HG03442 (cell line): Measurements from ENCODE around the gene GCC2.
"Not testable (repeated sequence)": the region's sequence is repeated elsewhere in the genome, so short reads cannot be mapped to it uniquely, and the experiment has no call there.

Experiments used
- ATAC-seq: cut with Tn5 transposase; IDR thresholded peaks from one replicate; pipeline ENCODE4 v1.9.1; 2021; ENCODE audit warnings: mild to moderate bottlenecking, moderate library complexity; ENCODE audit not compliant: unreplicated experiment

The GCC2 gene

DNA sequence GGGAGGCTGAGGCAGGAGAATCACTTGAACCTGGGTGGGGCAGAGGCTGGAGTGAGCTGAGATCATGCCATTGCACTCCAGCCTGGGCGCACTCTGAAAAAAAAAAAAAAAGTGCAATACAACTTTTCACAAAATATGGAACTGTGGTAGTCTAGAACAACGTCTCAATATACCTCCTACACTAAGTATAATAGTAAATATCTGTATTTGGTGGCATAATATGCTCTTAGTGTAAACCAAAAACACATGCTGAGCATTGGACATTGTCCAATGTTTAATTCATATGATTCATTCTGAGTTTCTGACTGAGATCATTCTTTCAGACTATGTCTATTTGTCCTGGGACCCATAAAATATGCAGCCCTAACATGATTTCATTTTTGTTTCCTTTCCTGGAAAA, 65.5 kb downstream of the GCC2 start:
- not testable (repeated sequence) for ATAC-seq

DNA sequence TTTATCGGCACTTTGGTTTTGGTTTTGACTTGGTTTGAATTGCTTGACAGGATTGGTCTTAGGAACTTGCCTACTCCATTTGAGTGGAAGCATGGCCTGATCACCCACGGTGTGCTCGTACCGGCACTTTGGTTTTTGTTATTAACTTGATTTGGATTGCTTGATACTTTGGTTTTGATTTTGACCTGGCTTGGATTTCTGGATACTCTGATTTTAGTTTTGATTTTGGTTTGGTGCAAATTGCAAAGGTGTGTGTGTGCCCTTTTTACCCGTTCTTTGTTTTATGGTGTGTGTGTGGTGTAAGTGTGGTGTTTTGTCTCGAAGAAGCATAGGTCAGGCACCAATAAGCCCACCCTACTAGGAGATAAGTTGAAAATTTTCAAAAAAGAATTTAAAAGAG, 75.7 kb downstream of the GCC2 start:
- ATAC-seq, result not testable (repeated sequence)

DNA sequence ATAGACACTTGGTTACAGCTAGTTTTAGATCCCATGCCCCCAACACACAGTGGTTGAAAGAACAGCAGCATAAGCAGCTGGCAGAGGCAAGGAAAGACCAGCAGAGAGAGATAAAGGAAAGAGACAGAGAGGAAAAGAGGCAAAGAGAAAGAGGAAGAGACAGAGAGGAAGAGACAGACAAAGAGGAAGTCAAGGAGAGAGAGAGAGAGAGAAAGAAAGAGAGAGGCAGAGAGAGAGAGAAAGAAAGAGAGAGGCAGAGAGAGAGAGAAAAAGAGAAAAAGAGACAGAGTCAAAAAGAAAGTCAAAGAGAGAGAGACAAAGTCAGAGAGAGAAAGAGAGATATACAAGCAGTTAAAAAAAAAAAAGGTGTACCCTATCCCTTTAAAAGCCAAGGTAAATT, 76.3 kb downstream of the GCC2 start:
- ATAC-seq, result not testable (repeated sequence)

DNA sequence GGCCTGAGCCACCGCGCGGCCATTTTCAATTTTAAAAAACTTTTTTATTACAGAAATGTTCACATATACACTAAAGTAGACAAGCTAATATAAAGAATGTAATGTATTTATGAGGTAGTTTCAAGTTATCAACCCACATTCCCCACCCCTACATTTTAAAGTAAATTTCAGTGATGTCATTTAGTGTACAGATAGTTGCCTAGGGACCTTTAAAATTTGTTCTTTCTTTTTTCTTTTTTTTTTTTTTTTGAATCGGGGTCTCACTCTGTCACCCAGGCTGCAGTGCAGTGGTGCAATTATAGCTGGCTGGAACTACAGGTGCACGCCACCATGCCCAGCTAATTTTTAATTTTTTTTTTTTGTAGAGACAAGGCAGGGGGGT, 82.7 kb downstream of the GCC2 start:
- no peak for ATAC-seq

DNA sequence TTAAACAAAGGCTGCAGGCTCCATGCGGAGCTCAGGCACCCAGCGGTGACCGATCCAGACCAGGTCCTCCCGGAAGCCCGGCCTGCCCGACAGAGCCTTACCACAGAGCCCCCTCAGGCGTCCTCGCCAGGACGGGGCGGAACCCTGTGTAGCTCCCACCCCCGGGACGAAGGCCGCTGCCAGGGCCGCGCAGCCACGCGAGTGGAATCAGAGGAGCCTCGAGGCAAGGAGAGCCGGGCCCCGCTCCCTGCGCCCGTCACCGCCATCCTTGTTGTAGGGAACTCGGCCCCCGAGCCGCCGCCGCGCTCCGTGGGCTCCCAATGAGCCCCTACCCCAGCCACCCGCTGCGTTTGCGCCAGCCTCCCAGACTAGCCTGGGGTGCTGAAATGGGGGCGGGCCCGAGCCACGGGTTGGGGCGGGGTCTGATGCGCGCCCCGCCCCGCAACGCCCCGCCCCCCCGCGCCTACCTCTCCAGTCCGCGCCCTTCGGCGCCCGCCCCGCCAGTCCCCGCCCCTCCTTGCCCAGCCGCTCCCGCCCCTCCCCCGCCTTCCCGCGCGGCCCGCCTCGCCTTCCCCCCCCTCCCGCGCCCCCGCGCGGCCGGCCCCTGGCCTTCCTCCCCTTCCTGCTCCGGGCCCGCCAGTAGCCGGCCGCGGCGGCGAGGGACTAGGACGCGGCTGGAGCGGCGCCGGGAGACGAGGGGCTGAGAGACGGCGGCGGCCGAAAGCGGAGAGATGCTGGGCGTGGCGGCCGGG, 85.0 kb downstream of the GCC2 start, which contains the start of gene LIMS1:
LIMS1 (plus strand) TSS at position 639 of the 752 bp plus-strand sequence; CDS start at position 732, 93 bp downstream.
- ATAC-seq, result peak; percentile 84

DNA sequence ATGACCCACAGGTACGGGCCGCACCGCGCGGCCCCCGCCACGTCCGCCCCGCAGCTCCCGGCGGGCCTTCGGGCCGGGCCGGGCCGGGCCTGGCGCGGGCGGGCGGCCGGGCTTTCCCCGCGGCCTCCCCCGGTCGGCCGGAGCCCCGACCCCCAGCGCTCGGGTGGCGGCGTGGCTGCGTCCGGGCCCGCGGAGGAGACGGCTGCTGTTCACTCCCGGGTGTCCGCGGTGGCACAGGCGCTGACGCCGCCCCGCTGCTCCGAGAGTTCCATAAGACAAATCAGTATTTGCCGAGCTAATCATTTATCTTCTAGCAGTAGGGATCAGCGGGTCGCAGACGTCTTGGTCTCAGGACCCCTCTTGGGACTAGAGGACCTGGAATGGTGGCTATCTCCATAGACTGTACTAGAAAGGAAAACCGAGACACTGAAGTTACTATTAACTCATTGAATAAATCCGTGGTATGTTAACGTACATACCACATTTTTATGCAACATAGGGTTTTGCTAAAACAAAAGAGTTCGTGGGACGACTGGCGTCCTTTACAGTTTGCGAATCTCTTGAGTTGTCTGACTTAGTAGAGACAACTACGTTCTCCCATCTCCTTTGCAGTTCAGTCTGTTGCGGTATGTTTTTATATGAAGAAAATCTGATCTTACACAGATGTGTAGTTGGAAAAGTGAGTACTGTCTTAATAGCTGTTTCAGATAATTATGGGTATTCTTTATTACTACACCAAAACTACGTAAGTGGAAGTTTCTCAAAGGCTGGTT, 85.8 kb downstream of the GCC2 start:
- peak; percentile 25 for ATAC-seq

DNA sequence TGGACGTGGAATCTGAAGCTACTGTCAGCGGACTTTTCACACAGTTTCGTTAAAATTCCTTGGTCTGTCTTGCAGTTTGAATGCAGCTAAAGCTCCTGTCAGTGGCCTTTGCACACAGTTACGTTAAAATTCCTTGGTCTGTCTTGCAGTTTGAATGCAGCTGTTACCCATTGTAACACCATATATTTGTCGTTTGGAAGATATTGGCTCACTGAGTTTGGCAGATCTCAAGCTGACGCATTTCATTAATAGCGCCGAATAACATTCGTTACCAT, 86.3 kb downstream of the GCC2 start:
- no peak for ATAC-seq

DNA sequence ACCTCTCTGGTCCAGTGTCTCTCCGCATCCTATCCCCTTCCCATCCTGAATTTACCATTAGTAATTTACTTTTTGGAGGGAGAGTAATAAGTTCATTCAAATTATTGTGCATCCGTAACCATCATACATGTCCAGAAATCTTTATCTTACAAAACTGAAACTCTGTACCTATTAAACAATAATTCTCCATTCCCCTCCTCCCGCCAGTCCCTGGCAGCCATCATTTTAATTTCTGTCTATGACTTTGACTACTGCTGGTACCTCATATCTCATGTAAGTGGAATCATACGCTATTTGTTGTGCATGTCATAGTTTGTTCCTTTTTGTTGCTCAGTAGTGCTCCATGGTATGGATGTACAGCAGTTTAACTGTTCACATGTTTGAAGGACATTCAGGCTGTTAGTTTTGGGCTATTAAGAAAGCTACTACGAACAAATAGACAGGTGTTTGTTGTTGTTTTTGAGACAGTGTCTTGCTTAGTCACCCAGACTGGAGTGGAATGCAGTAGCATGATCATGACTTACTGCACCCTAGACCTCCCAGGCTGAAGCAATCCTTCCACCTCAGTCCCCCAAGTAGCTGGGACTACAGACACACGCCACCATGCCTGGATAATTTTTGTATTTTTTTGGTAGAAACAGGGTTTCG, 87.3 kb downstream of the GCC2 start:
- no peak for ATAC-seq

DNA sequence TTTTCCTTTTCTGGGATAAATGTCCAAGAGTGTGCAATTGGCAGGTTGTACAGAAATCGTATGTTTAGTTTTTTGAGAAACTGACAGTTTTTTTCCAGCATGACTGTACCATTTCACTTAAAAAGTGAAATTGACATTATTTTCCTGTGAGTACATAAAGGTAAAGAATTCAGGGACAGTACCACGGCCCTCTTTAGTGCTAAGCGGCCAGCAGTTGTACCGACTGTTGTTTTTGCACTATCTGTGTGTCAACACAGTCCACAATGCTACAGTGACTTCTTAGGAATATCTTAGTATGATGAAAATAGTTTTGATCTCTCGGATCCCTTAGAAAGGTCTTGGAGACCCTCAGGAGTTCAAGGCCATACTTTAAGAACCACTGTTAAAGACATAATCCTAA, 87.9 kb downstream of the GCC2 start:
- no peak for ATAC-seq

DNA sequence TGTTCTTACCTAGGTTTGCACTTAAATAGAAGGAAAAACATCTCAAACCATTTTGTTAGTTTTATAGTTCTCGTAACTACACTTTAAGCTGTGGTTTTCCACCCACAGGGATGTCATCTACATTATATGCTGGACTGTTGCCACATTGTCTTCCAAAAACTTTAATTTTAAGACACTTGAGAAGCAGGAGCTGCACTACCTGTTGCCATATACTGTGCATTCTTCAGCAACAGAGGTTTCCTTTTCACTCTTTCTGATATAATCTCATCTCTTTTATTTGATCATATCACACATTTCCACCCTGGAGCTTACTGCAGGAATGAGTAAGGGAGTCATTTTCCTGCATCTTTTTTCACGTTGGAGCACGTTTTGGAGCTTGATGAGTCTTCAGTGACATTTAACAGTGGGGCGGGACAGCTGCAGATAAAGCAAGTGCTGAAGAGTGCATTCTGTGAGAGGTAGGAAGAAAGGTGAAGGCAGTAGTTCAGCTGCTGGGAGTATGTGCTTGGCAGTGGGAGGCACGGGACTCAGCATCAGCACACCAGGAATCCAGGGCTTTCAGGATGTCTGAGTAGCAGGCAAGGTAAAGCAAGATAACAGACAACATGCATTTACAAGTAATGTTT, 89.1 kb downstream of the GCC2 start:
- ATAC-seq, result no peak

DNA sequence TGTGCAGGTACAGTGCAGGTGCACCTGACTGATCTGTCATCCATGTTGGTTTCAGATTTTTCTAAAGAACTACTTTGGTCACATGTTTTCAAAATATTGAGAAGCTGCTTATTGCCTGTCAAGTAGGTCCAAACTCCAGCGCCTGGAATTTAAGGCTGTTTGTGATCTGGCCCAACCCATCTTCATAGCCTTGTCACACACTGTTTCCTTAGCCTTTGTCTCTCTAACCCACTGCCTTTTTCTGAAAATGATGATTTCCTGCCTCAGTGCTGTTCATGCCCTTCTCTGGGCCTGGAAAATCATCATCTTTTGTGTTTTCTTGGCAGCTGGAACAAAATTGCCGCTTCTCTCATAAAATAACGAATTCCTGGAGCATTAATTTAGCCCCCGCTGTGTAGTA, 92.4 kb downstream of the GCC2 start:
- ATAC-seq, result no peak

DNA sequence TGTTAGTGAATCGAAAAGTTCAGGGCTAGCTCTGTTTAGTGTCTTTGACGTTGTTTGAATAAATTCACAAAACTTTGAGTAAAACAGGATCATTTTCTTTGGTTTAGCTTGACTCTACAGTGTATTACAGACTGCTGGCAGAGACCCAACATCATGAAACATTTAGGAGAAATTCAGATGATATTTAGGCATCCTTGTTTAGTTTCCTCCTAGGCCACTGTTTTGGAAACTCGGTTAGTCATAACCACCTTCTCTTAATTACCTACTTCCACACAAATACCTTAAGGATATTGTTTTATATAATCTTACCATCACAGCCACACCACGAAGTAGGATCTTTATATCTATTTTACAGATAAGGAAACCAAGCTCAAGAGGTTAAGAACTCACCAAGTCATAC, 93.1 kb downstream of the GCC2 start:
- no peak for ATAC-seq

DNA sequence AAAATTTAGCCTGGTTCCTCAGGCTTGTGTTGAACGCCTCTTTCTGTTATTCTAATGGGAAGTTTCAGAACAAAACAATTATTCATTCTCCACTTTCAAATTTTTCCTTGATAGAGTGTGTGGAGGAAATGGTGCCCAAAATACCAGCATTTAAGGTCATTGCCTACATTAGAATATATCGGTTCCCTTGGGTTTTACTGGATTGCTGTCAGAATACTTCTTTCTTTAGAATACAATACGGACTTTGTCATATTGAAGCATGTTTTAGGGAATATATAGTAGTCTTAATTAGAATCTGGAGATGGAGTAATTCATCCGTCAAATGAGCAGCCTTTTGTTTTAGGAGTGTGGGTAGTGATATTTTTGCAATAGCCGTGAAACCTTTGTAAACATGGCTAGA, 98.6 kb downstream of the GCC2 start:
- ATAC-seq, result no peak

DNA sequence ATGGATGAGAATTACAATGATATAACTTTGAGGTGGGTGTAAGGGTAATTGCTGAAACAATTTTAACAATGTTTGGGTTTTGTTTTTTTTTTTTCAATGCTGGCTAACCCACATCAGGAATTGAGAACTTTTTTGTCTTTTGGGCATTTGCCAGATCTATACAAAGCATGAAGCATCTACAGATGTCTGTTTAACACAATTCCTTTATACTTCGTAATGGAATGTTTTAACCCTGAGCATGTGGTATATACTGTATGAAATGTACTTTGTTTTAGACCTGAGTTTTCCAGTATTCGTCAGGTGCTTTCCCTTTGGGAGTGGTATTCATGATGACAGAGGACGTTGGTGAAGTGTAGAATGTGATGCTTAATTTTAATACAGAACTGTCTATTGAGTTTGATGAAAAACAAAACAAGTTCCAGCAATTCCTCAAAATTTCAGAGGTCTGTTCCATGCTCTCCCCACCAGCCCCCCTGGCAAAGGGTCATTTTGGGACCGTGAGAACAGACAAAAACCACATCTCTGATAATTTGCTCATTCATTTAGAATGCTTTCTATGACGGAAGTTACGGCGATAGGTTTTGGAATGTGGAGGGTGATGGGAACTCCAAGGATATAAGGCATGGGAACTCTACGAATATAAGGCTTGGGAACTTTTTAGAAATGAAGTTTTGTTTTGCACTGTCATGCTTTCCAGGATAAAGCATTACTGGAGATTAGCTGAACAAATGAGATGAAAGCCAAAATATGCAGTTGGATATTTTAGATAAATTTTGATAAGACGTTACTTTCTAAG, 99.4 kb downstream of the GCC2 start:
- no peak for ATAC-seq

DNA sequence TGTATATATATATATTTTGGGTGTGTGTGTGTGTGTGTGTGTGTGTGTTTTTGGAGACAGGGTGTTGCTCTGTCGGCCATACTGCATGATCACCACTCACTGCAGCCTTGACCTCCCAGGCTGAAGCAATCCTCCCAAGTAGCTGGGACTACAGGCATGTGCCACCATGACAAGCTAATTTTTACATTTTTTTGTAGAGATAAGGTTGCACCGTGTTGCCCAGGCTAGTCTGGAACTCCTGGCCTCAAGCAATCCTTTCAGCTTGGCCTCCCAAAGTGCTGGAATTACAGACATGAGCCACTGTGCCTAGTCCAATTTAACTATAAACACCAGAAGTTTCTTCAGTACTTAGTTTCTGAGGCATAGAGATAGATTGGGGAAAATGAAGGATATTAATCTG, 103.6 kb downstream of the GCC2 start:
- no peak for ATAC-seq

DNA sequence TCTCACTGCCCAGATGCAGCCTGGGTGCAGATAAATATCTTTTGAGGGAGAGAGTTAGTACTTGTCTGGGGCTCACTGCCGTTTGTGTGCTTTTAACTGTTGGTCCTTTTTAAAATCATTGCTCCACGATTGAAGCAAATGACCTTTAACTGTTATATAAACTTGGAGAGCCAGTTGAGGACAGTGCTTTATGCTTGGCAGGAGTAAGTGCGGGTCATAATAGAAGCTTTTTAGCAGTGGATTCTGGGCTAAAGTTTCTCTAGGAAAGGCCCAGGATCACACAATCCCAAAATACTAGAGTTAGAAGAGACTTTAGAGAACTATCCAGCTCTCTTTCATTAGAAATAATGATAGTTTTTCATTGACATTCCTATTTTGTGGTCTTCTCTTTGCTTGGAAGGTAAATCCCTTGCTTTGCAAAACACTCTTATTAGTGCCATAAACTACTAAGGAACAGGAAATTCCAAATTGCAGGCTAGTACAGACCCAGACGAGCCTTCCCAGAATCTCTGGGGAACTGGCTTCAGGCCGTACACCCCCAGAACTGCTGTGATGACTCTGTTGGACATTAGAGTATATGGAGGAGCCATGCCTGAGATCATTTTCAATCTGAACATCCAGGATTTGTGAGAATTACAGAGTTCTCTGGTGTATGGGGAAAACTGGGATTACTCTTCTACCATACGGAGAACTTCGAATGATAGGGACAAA, 104.4 kb downstream of the GCC2 start:
- ATAC-seq, result no peak

DNA sequence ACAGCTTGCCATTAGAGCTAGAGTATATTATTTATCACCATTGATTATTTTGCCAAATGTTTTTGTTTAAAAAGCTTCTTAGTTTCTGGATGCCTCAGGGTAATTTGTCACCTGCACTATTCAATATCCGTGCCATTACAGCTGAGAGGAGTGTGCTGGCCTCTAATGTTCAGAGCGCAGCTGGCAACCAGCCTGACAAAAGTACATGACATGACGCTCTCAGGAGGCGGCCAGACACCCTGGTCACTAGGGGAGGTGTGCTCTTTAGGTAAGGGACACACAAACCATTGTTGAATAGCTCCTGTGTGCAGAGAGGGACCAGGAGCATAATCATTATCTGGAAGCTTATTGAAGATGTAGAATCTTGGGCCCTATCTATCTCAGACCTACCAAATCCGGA, 105.5 kb downstream of the GCC2 start:
- no peak for ATAC-seq

DNA sequence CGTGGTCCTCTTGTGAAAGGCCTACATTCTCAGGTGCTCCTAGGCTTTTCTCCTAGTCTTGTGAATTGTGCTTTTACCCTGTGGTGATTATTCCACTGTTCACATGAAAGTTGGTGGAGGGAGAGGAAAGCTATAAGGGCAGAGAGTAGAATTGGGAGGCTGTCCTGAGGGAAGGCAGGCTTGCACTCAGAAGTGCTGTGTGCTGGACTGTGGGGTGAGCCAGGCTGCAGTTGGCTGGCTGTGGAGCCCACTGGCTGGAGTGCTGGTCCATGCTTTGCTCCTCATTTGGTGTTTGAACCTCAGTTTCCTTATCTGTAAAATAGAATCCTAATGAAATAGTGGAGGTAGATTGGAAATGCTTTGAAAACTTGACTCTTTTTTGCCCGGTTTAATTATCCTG, 106.6 kb downstream of the GCC2 start:
- ATAC-seq, result no peak

DNA sequence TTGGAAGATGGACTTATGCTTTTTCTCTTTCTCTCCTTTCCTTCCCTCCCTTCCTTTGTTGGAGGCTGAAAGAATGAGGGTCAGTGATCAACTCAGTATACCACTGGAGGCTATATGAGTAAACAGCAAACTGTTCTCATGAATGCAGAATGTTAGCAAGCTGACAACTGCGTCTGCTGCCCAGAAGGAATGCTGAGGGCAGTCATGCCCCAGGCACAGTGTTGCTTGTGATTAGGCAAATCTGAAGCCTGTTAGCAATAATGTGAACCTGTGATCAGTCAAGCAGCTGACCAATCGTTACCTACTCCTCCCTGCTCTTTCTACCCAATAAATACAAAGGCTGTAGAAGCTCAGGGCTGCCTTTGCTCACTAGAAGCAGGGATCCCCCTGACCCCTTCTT, 107.6 kb downstream of the GCC2 start:
- not testable (repeated sequence) for ATAC-seq
